ENCODE results near the gene EML1. TPM values are rescaled to one million over a fixed set of nuclear protein-coding genes. Genes with fewer than 3 reads are reported as not detected.
A peak's percentile ranks its signal among the peaks of the same experiment; 100 is the strongest.

The EML1 gene
- total RNA-seq, 5 donors from 2014 or later (not counting 1 experiment from before 2014, with no cell fraction given), result 0.53 to 1.4 (median 0.60) TPM; not detected in 2

GRCh38 chr14:99966912-99967311 is 173.7 kb downstream of the EML1 start:
- Mint-ChIP-seq H3K27me3 (peaks cover 34 to 44% of the 10 kb centered on the region in 2 donors), H3K27ac (no peak overlapping the region), H3K9me3 (no peaks in the 10 kb centered on the region), H3K36me3 (no peaks in the 10 kb centered on the region), H3K4me1 (peaks cover 0 to 9% (median 4%) of the 10 kb centered on the region in 3 donors), H3K4me3 (no peak overlapping the region)
- POLR2A ChIA-PET, result no interaction called here
- Histone ChIP-seq H3K4me3 (ENCODE audit: control insufficient read depth in 1 of 2, extremely low read depth in 1 of 2, low read length in 1 of 2) (no peak overlapping the region), H3K9me3 (no peaks in the 10 kb centered on the region), H3K36me3 (ENCODE audit: control insufficient read depth in 2 of 2, extremely low read depth in 1 of 2, insufficient read depth in 1 of 2, low read length in 1 of 2) (no peaks in the 10 kb centered on the region), H3K27ac (ENCODE audit: low read length) (no peak overlapping the region), H3K4me1 (ENCODE audit: control insufficient read depth in 1 of 2, extremely low read depth in 1 of 2, insufficient read depth in 2 of 2, low read length in 2 of 2) (peaks cover 0 to 5% of the 10 kb centered on the region in 2 experiments), H3K27me3 (replicated peaks in 1 of 2; ENCODE audit: control insufficient read depth in 2 of 2, extremely low read depth in 1 of 2, insufficient read depth in 2 of 2, low read length in 1 of 2) (peaks cover 0 to 38% of the 10 kb centered on the region in 2 experiments)
- DNase-seq, result no peak
- CTCF ChIA-PET, result no interaction called here
- WGBS (ENCODE audit: insufficient coverage), result 77% methylated on average over 9 of the region's 12 CpGs
- ATAC-seq (replicated peaks in 1 of 4), result no peak

- Mint-ChIP-seq H3K9me3 (no peaks in the 10 kb centered on the region), H3K27ac (no peak overlapping the region), H3K4me3 (no peak overlapping the region), H3K36me3 (no peaks in the 10 kb centered on the region), H3K4me1 (peaks cover 10 to 20% (median 14%) of the 10 kb centered on the region in 3 donors), H3K27me3 (peaks cover 24 to 29% of the 10 kb centered on the region in 2 donors)
- POLR2A ChIA-PET, result no interaction called here
- H3K27ac ChIP-seq (ENCODE audit: low read length), result no peak overlapping the region
- 85% methylated on average over 11 of the region's 11 CpGs for WGBS (ENCODE audit: insufficient coverage)
- peaks cover 0 to 34% of the 10 kb centered on the region in 2 experiments for H3K27me3 ChIP-seq (replicated peaks in 1 of 2; ENCODE audit: control insufficient read depth in 2 of 2, extremely low read depth in 1 of 2, insufficient read depth in 2 of 2, low read length in 1 of 2)
- no peak overlapping the region for H3K4me3 ChIP-seq (ENCODE audit: control insufficient read depth in 1 of 2, extremely low read depth in 1 of 2, low read length in 1 of 2)
- no peaks in the 10 kb centered on the region for H3K36me3 ChIP-seq (ENCODE audit: control insufficient read depth in 2 of 2, extremely low read depth in 1 of 2, insufficient read depth in 1 of 2, low read length in 1 of 2)
- CTCF ChIA-PET, result interaction anchor here in 1 of 2 donors (0.6 kb wide), 2 partner anchors 32 to 105 kb away, joined by 3 to 4 read pairs; no protein-coding TSS in a partner anchor
- H3K9me3 ChIP-seq, result no peaks in the 10 kb centered on the region
- peaks cover 0 to 12% of the 10 kb centered on the region in 2 experiments for H3K4me1 ChIP-seq (ENCODE audit: control insufficient read depth in 1 of 2, extremely low read depth in 1 of 2, insufficient read depth in 2 of 2, low read length in 2 of 2)
- DNase-seq (no peak), ATAC-seq (replicated peaks in 1 of 4) (no peak)
Observed at GRCh38 chr14:99968191-99968920, 175.1 kb downstream of the EML1 start.

- H3K4me1 Mint-ChIP-seq, result peaks cover 10 to 20% (median 14%) of the 10 kb centered on the region in 3 donors
- Histone ChIP-seq H3K27ac (ENCODE audit: low read length) (no peak overlapping the region), H3K9me3 (no peaks in the 10 kb centered on the region), H3K4me1 (ENCODE audit: control insufficient read depth in 1 of 2, extremely low read depth in 1 of 2, insufficient read depth in 2 of 2, low read length in 2 of 2) (peaks cover 0 to 12% of the 10 kb centered on the region in 2 experiments), H3K4me3 (ENCODE audit: control insufficient read depth in 1 of 2, extremely low read depth in 1 of 2, low read length in 1 of 2) (no peak overlapping the region), H3K27me3 (replicated peaks in 1 of 2; ENCODE audit: control insufficient read depth in 2 of 2, extremely low read depth in 1 of 2, insufficient read depth in 2 of 2, low read length in 1 of 2) (peaks cover 0 to 32% of the 10 kb centered on the region in 2 experiments), H3K36me3 (ENCODE audit: control insufficient read depth in 2 of 2, extremely low read depth in 1 of 2, insufficient read depth in 1 of 2, low read length in 1 of 2) (no peaks in the 10 kb centered on the region)
- POLR2A ChIA-PET, result no interaction called here
- 65% methylated on average over 3 of the region's 5 CpGs for WGBS (ENCODE audit: insufficient coverage)
- ATAC-seq (replicated peaks in 1 of 4) (no peak), DNase-seq (no peak)
- CTCF ChIA-PET, result no interaction called here
- H3K36me3 Mint-ChIP-seq, result no peaks in the 10 kb centered on the region
- H3K27ac Mint-ChIP-seq, result no peak overlapping the region
- peaks cover 20 to 25% of the 10 kb centered on the region in 2 donors for H3K27me3 Mint-ChIP-seq
- H3K4me3 Mint-ChIP-seq, result peak overlapping the region in 1 of 3 donors; percentile 94
- no peaks in the 10 kb centered on the region for H3K9me3 Mint-ChIP-seq
Observed at GRCh38 chr14:99968941-99969340, 175.7 kb downstream of the EML1 start.

- 81% methylated on average over 6 of the region's 6 CpGs for WGBS (ENCODE audit: insufficient coverage)
- ATAC-seq (replicated peaks in 1 of 4) (no peak), DNase-seq (no peak)
- Mint-ChIP-seq H3K27ac (no peak overlapping the region), H3K9me3 (no peaks in the 10 kb centered on the region), H3K27me3 (peaks cover 14 to 19% of the 10 kb centered on the region in 2 donors), H3K4me3 (peak overlapping the region; percentile 73 to 94 (median 76)), H3K4me1 (peaks cover 10 to 20% (median 14%) of the 10 kb centered on the region in 3 donors), H3K36me3 (no peaks in the 10 kb centered on the region)
- Histone ChIP-seq H3K4me3 (ENCODE audit: control insufficient read depth in 1 of 2, extremely low read depth in 1 of 2, low read length in 1 of 2) (no peak overlapping the region), H3K27me3 (replicated peaks in 1 of 2; ENCODE audit: control insufficient read depth in 2 of 2, extremely low read depth in 1 of 2, insufficient read depth in 2 of 2, low read length in 1 of 2) (peaks cover 0 to 32% of the 10 kb centered on the region in 2 experiments), H3K4me1 (ENCODE audit: control insufficient read depth in 1 of 2, extremely low read depth in 1 of 2, insufficient read depth in 2 of 2, low read length in 2 of 2) (peaks cover 0 to 12% of the 10 kb centered on the region in 2 experiments), H3K36me3 (ENCODE audit: control insufficient read depth in 2 of 2, extremely low read depth in 1 of 2, insufficient read depth in 1 of 2, low read length in 1 of 2) (no peaks in the 10 kb centered on the region), H3K27ac (ENCODE audit: low read length) (no peak overlapping the region), H3K9me3 (no peaks in the 10 kb centered on the region)
- ChIA-PET CTCF (no interaction called here), POLR2A (interaction anchor here in 1 of 2 donors (0.5 kb wide), 1 partner anchor 91 kb away, joined by 4 read pairs; no protein-coding TSS in a partner anchor)
Observed at GRCh38 chr14:99969673-99970322, 176.6 kb downstream of the EML1 start.

- Mint-ChIP-seq H3K9me3 (no peaks in the 10 kb centered on the region), H3K4me3 (peak overlapping the region; percentile 73 to 94 (median 76)), H3K36me3 (no peaks in the 10 kb centered on the region), H3K27me3 (peaks cover 14 to 16% of the 10 kb centered on the region in 2 donors), H3K4me1 (peaks cover 10 to 20% (median 14%) of the 10 kb centered on the region in 3 donors), H3K27ac (peak overlapping the region in 1 of 2 donors; percentile 22)
- Histone ChIP-seq H3K9me3 (no peaks in the 10 kb centered on the region), H3K4me3 (ENCODE audit: control insufficient read depth in 1 of 2, extremely low read depth in 1 of 2, low read length in 1 of 2) (peak overlapping the region; percentile 25 to 36), H3K36me3 (ENCODE audit: control insufficient read depth in 2 of 2, extremely low read depth in 1 of 2, insufficient read depth in 1 of 2, low read length in 1 of 2) (no peaks in the 10 kb centered on the region), H3K4me1 (ENCODE audit: control insufficient read depth in 1 of 2, extremely low read depth in 1 of 2, insufficient read depth in 2 of 2, low read length in 2 of 2) (peaks cover 0 to 12% of the 10 kb centered on the region in 2 experiments), H3K27me3 (replicated peaks in 1 of 2; ENCODE audit: control insufficient read depth in 2 of 2, extremely low read depth in 1 of 2, insufficient read depth in 2 of 2, low read length in 1 of 2) (peaks cover 0 to 31% of the 10 kb centered on the region in 2 experiments), H3K27ac (ENCODE audit: low read length) (no peak overlapping the region)
- DNase-seq (peak; percentile 49 to 87 (median 72)), ATAC-seq (replicated peaks in 1 of 4) (peak; percentile 80 to 88 (median 86))
- ChIA-PET POLR2A (interaction anchor here (0.6 to 0.7 kb wide), 3 partner anchors 33 to 1385 kb away, joined by 3 to 11 read pairs (median 4); no protein-coding TSS in a partner anchor), CTCF (interaction anchor here (0.6 to 1.4 kb wide), 12 partner anchors 11 to 414 kb away, joined by 3 to 19 read pairs (median 4); no protein-coding TSS in a partner anchor)
- 6% methylated on average over 75 of the region's 117 CpGs for WGBS (ENCODE audit: insufficient coverage)
Observed at GRCh38 chr14:99971087-99971940, 178.1 kb downstream of the EML1 start.
